OCI-LY3 (cell line): ENCODE data around the gene KDM4F.
A peak's percentile ranks its signal among the peaks of the same experiment; 100 is the strongest.

Source experiments
- H2AFZ ChIP-seq: fragments of 200-600, 300-600 bp; shearing (Covaris generic); 2 replicates; pipeline ENCODE4 v1.6.0; 2014; ENCODE audit warnings: antibody characterized with exemption, low read depth, low read length
- H3K27ac ChIP-seq: fragments of 200-600, 300-600 bp; sonication (generic); 2 replicates; pipeline ENCODE4 v1.5.1; 2014; ENCODE audit warnings: mild to moderate bottlenecking, low read length, moderate library complexity, mixed read lengths
- H3K27me3 ChIP-seq: fragments of 200-600, 300-600 bp; sonication (generic); 2 replicates; pipeline ENCODE4 v1.6.1; 2014; ENCODE audit warnings: low read depth, low read length, mixed read lengths
- H3K36me3 ChIP-seq: fragments of 200-600, 300-600 bp; sonication (generic); replicated peaks from 2 replicates; pipeline ENCODE3; 2014; ENCODE audit warnings: low read depth, low read length, mixed read lengths
- H3K4me1 ChIP-seq: fragments of 300-600, 200-600 bp; sonication (generic); 2 replicates; pipeline ENCODE4 v1.6.1; 2014; ENCODE audit warnings: low read length, mixed read lengths
- H3K4me2 ChIP-seq: fragments of 200-600, 300-600 bp; sonication (generic); 2 replicates; pipeline ENCODE4 v1.6.1; 2014; ENCODE audit warnings: low read length, mixed read lengths
- H3K4me3 ChIP-seq: fragments of 300-600, 200-600 bp; sonication (generic); 2 replicates; pipeline ENCODE4 v1.5.1; 2014; ENCODE audit warnings: antibody characterized with exemption, mild to moderate bottlenecking, low read length, moderate library complexity
- H3K79me2 ChIP-seq: fragments of 300-600, 200-600 bp; shearing (Covaris generic); 2 replicates; pipeline ENCODE4 v1.6.1; 2014; ENCODE audit warnings: mild to moderate bottlenecking, low read length, mixed read lengths
- H3K9ac ChIP-seq: fragments of 300-600, 200-600 bp; shearing (Covaris generic); 2 replicates; pipeline ENCODE4 v1.6.0; 2014; ENCODE audit warnings: mild to moderate bottlenecking, low read length, moderate library complexity
- H3K9me3 ChIP-seq: fragments of 200-600, 300-600 bp; shearing (Covaris generic); 2 replicates; pipeline ENCODE4 v1.6.1; 2014; ENCODE audit warnings: low read length, mixed read lengths; ENCODE audit not compliant: insufficient read depth
- H4K20me1 ChIP-seq: fragments of 200-600, 300-600 bp; sonication (generic); 2 replicates; pipeline ENCODE4 v1.6.1; 2016; ENCODE audit warnings: low read length, mixed read lengths; ENCODE audit not compliant: insufficient read depth
- CTCF ChIP-seq: fragments of 200-600, 300-600 bp; sonication (generic); IDR thresholded peaks from 2 replicates; pipeline ENCODE4 v1.5.1; 2014; ENCODE audit warnings: antibody characterized with exemption, low read length, low read depth
- EZH2phosphoT487 ChIP-seq: fragments of 200-600 bp; shearing (Covaris generic); IDR thresholded peaks from 2 replicates; pipeline ENCODE4 v1.6.1; 2018; ENCODE audit warnings: antibody characterized with exemption, mixed run types, low read depth

The KDM4F gene

GRCh38 chr11:95059046-95059445, 9.8 kb downstream of the KDM4F start:
- no peak overlapping the region for H3K4me3 ChIP-seq
- H4K20me1 ChIP-seq = no peaks in the 10 kb centered on the region
- H3K36me3 ChIP-seq = no peaks in the 10 kb centered on the region
- TF ChIP-seq CTCF = no peak
- no peak for TF ChIP-seq EZH2phosphoT487
- H3K4me1 ChIP-seq = peaks cover 5% of the 10 kb centered on the region
- no peaks in the 10 kb centered on the region for H3K79me2 ChIP-seq
- H3K27me3 ChIP-seq = peaks cover 11% of the 10 kb centered on the region; the same call in 1 of the 2 replicates
- H3K4me2 ChIP-seq = no peak overlapping the region
- H3K9me3 ChIP-seq = no peaks in the 10 kb centered on the region
- H3K9ac ChIP-seq = no peak overlapping the region
- H2AFZ ChIP-seq = no peak overlapping the region
- H3K27ac ChIP-seq = no peak overlapping the region

DNA sequence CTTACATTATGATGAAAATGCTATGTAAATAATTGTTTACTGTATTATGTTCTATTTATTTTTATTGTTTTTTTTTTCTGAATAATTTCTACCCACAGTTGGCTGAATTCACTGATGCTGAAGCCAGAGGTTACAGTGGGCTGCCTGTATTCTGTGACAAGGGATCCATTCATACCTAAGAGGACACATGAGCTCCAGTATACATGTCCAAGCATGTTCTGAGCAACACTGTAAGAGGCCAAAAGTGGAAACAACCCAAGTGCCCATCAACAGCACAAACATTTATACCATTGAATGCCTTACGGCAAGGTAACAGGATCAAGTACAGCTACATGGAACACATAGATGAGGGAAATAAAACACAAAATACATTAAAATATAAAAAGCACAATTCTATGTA, 16.1 kb downstream of the KDM4F start:
- Histone ChIP-seq H3K9me3 (no peaks in the 10 kb centered on the region), H3K79me2 (peaks cover 18% of the 10 kb centered on the region), H4K20me1 (no peaks in the 10 kb centered on the region), H3K4me3 (no peak overlapping the region), H3K27me3 (peaks cover 7% of the 10 kb centered on the region; the same call in 1 of the 2 replicates), H2AFZ (no peak overlapping the region), H3K27ac (no peak overlapping the region), H3K9ac (no peak overlapping the region), H3K4me1 (peaks cover 12% of the 10 kb centered on the region), H3K36me3 (no peaks in the 10 kb centered on the region), H3K4me2 (no peak overlapping the region)
- TF ChIP-seq CTCF (no peak), EZH2phosphoT487 (no peak)

DNA sequence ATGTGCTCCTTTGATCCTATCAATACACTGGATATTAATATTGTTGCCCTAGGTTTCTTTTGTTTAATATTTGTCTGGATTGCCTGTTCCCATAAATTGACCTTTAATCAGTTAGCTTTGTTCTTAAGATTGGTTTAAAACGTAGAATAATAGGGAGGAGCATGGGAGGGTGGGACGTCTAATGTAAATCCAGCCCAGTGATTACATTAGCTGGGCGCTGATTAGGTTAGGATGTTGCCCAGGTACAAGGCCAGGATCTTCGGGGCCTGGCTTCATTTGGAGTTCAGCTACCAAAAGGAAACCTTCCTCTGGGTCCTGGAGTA, 17.5 kb downstream of the KDM4F start, which contains the start of gene SRSF8:
SRSF8 (plus strand) TSS at position 204 of the 323 bp plus-strand sequence. CDS start 308 bp downstream, outside the sequence.
- TF ChIP-seq CTCF (no peak; the same call in 1 of the 2 replicates), EZH2phosphoT487 (no peak)
- Histone ChIP-seq H3K36me3 (no peaks in the 10 kb centered on the region), H3K9ac (peak within 1 kb of the TSS; percentile 71), H3K27ac (peak within 1 kb of the TSS; percentile 46), H3K4me2 (peak within 1 kb of the TSS; percentile 91), H3K4me3 (peak within 1 kb of the TSS; percentile 99), H2AFZ (peak within 1 kb of the TSS; percentile 76), H3K9me3 (no peaks in the 10 kb centered on the region), H3K27me3 (peaks cover 2% of the 10 kb centered on the region; the same call in 1 of the 2 replicates), H4K20me1 (no peaks in the 10 kb centered on the region), H3K4me1 (peaks cover 12% of the 10 kb centered on the region), H3K79me2 (peaks cover 18% of the 10 kb centered on the region)

GRCh38 chr11:95067039-95067840, 18.0 kb downstream of the KDM4F start:
- peak overlapping the region; percentile 71 for H3K9ac ChIP-seq

More at GRCh38 chr11:95067039-95067840, 18.0 kb downstream of the KDM4F start:
- Histone ChIP-seq H3K4me1 (peaks cover 12% of the 10 kb centered on the region), H3K79me2 (peaks cover 18% of the 10 kb centered on the region), H3K36me3 (no peaks in the 10 kb centered on the region), H3K9me3 (no peaks in the 10 kb centered on the region), H3K4me2 (peak overlapping the region; percentile 91), H2AFZ (peak overlapping the region; percentile 76), H3K27ac (peak overlapping the region; percentile 46), H3K4me3 (peak overlapping the region; percentile 99), H4K20me1 (no peaks in the 10 kb centered on the region), H3K27me3 (no peaks in the 10 kb centered on the region)
- TF ChIP-seq CTCF (peak; percentile 20; the same call in 1 of the 2 replicates), EZH2phosphoT487 (no peak)
